ENCODE data around the gene TLE4. TPM values are rescaled to one million over a fixed set of nuclear protein-coding genes. Genes with fewer than 3 reads are reported as not detected.

Gene TLE4
- total RNA-seq, 2 experiments from 2014 or later, result 125 to 136 TPM

DNA sequence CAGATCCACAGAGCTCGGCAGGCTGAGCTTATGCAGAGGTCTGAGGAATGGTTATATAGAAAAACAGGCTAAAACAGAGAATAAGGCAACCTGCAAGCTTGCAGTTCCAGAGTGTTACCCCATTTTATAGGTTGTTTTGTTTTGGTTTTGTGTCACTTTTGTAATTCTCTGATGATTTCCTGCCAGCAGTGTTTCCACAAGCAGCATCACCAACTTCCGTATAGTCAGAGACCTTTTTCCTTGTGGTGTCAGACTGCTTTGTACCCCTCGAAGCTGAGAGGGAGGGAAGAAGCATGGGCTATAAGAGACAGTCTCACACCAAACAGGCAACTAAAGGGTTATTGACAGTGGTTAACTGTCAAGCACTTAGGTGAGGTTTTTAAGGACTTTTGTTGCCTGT is 61.8 kb downstream of the TLE4 start:
- H3K27me3 Mint-ChIP-seq, result no peaks in the 10 kb centered on the region
- Histone ChIP-seq H3K9me3 (ENCODE audit: control insufficient read depth in 1 of 2, insufficient read depth in 1 of 2, low read length in 2 of 2) (no peaks in the 10 kb centered on the region), H3K4me3 (ENCODE audit: low read length) (no peak overlapping the region), H3K27ac (ENCODE audit: low read depth in 1 of 2, low read length in 2 of 2) (no peak overlapping the region), H3K36me3 (ENCODE audit: insufficient read depth, low read length) (peaks cover 2% of the 10 kb centered on the region), H3K27me3 (ENCODE audit: control insufficient read depth in 1 of 2, insufficient read depth in 2 of 2, low read length in 2 of 2) (no peaks in the 10 kb centered on the region), H3K4me1 (ENCODE audit: insufficient read depth, low read length) (peaks cover 18% of the 10 kb centered on the region)
- DNase-seq (peak in 1 of 14 experiments; percentile 32), ATAC-seq (ENCODE audit: poor library complexity) (no peak)
- TF ChIP-seq CTCF (IDR thresholded peaks at IDR 0.05), result no peak
- intact Hi-C loops (cut with DNase I, micrococcal nuclease), result loop anchor here in 1 of 2 experiments (5.0 kb wide), 1 partner anchor 46 kb away; no protein-coding TSS in a partner anchor
- H3K4me3 Mint-ChIP-seq, result no peak overlapping the region
- H3K27ac Mint-ChIP-seq, result no peak overlapping the region
- peaks cover 47% of the 10 kb centered on the region for H3K36me3 Mint-ChIP-seq (ENCODE audit: low read depth)
- POLR2A ChIA-PET, result interaction anchor here (2.5 to 2.6 kb wide), 2 partner anchors 9 to 62 kb away, joined by 10 to 14 read pairs; partner anchors contain the start of gene TLE4
- peaks cover 81% of the 10 kb centered on the region for H3K4me1 Mint-ChIP-seq (ENCODE audit: low read depth)
- CTCF ChIA-PET, result no interaction called here
- H3K9me3 Mint-ChIP-seq, result peaks cover under 1% of the 10 kb centered on the region

GRCh38 chr9:79637177-79637925 is 65.6 kb downstream of the TLE4 start:
- ATAC-seq (ENCODE audit: poor library complexity) (no peak), DNase-seq (no peak)
- Mint-ChIP-seq H3K36me3 (ENCODE audit: low read depth) (peaks cover 71% of the 10 kb centered on the region), H3K27me3 (no peaks in the 10 kb centered on the region), H3K4me1 (ENCODE audit: low read depth) (peaks cover 86% of the 10 kb centered on the region), H3K9me3 (peaks cover 3% of the 10 kb centered on the region), H3K4me3 (no peak overlapping the region), H3K27ac (no peak overlapping the region)
- H3K27me3 ChIP-seq (ENCODE audit: control insufficient read depth in 1 of 2, insufficient read depth in 2 of 2, low read length in 2 of 2), result no peaks in the 10 kb centered on the region
- CTCF ChIA-PET, result no interaction called here
- H3K36me3 ChIP-seq (ENCODE audit: insufficient read depth, low read length), result peaks cover 2% of the 10 kb centered on the region
- no peak for TF ChIP-seq CTCF (IDR thresholded peaks at IDR 0.05)
- no peak overlapping the region for H3K27ac ChIP-seq (ENCODE audit: low read depth in 1 of 2, low read length in 2 of 2)
- intact Hi-C loops (cut with DNase I, micrococcal nuclease), result no loop called here
- H3K9me3 ChIP-seq (ENCODE audit: control insufficient read depth in 1 of 2, insufficient read depth in 1 of 2, low read length in 2 of 2), result no peaks in the 10 kb centered on the region
- POLR2A ChIA-PET, result interaction anchor here (1.2 to 2.3 kb wide), 2 partner anchors 13 to 66 kb away, joined by 4 to 11 read pairs; partner anchors contain the start of gene TLE4
- peaks cover 16% of the 10 kb centered on the region for H3K4me1 ChIP-seq (ENCODE audit: insufficient read depth, low read length)
- H3K4me3 ChIP-seq (ENCODE audit: low read length), result no peak overlapping the region

DNA sequence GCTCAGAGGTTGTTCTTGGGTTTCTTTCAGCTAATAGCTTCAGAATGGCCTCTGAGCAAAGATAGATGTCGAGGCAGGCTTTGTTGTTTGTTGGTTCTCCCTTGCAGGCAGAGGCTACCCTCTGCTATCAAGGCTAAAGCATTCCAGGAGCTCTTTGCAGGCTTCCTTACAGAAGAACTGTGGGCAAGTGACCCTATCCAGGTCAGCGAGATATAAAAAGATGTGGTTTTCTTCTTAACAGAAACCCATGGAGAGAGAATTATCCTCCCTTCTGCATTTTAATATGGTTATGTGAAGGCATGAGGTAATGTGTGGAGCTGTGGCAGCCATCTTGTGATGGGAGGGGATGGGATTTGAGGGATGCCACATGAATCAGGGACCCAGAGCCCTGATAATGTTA is 67.0 kb downstream of the TLE4 start:
- Mint-ChIP-seq H3K4me1 (ENCODE audit: low read depth) (peaks cover 79% of the 10 kb centered on the region), H3K9me3 (peaks cover 10% of the 10 kb centered on the region), H3K27me3 (no peaks in the 10 kb centered on the region), H3K4me3 (no peak overlapping the region), H3K27ac (peak overlapping the region; percentile 42), H3K36me3 (ENCODE audit: low read depth) (peaks cover 75% of the 10 kb centered on the region)
- POLR2A ChIA-PET, result interaction anchor here (1.4 to 2.3 kb wide), 3 partner anchors 15 to 67 kb away, joined by 5 to 11 read pairs (median 6); partner anchors contain the start of gene TLE4
- no peak for TF ChIP-seq CTCF (IDR thresholded peaks at IDR 0.05)
- CTCF ChIA-PET, result interaction anchor here (0.6 kb wide), 1 partner anchor 1904 kb away, joined by 3 read pairs; no protein-coding TSS in a partner anchor
- DNase-seq (no peak), ATAC-seq (ENCODE audit: poor library complexity) (no peak)
- intact Hi-C loops (cut with DNase I, micrococcal nuclease), result no loop called here
- Histone ChIP-seq H3K9me3 (ENCODE audit: control insufficient read depth in 1 of 2, insufficient read depth in 1 of 2, low read length in 2 of 2) (peaks cover 0 to under 1% of the 10 kb centered on the region in 2 experiments), H3K27me3 (ENCODE audit: control insufficient read depth in 1 of 2, insufficient read depth in 2 of 2, low read length in 2 of 2) (no peaks in the 10 kb centered on the region), H3K4me1 (ENCODE audit: insufficient read depth, low read length) (peaks cover 4% of the 10 kb centered on the region), H3K4me3 (ENCODE audit: low read length) (no peak overlapping the region), H3K36me3 (ENCODE audit: insufficient read depth, low read length) (peaks cover 2% of the 10 kb centered on the region), H3K27ac (ENCODE audit: low read depth in 1 of 2, low read length in 2 of 2) (no peak overlapping the region)

Data from CD4-positive, alpha-beta T cell (primary cell).